SKM-1 treated with dmso at 0.1 percent for 144 hours (cell line): ENCODE measurements around the gene IRS1.
A peak's percentile ranks its signal among the peaks of the same experiment; 100 is the strongest.

ENCODE experiments used
- DNase-seq: peaks from one replicate; lab custom pipeline; 2025; ENCODE audit not compliant: unreplicated experiment; lab: John Stamatoyannopoulos, UW

The IRS1 gene

DNA sequence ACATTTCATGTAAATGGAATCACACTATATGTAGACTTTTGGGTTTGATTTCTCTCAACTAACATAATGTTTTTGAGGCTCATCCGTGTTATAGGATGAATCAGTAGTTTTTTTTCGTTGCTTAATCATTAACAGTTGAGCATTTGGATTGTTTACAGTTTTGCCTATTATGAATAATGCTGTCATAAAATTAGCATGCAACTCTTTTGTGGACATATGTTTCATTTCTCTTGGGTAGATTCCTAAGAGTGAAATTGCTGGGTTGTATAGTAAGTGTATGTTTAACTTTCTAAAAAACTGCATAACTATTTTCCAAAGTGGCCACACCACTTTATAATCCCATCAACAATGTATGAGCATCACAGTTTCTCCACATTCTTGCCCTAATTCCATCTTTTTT lies 28.6 kb upstream of the IRS1 start:
- no peak for DNase-seq

DNA sequence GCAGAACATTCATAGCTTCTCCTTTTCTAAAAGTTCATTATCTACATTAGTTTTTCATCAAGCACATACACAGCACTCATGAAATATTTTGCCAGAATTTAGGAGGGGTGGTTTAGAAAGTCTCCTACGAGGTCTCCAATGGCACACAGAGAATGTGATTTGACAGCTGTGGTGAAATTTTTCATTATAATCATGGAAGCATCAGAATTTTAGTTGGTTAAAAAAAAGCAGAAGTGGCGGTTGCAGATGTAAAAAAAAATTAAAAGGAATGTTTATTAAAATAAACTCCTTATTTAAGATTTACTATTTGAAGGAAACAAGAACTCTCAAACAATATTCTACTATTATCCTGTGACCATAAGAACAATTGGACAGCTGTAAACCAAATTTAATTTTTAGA lies 25.4 kb upstream of the IRS1 start:
- DNase-seq: no peak

DNA sequence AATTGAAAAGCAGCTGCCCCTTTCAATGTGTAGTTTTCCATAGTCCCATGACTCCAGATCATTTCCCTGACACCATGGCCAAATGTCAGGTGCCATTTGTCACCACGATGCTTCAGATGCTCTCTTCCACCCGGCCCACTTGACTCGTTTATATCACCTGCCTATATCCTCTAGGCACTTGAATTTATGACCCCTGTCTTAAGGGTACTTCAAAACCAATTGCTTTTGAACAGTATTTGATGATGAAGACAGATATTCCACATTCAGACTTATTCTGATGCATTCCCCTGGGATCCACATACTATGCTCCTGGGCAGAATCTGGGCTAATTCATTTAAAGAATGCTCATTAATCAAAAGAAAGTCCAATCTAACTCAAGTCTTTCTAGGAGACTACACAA lies 19.3 kb upstream of the IRS1 start:
- DNase-seq: no peak

DNA sequence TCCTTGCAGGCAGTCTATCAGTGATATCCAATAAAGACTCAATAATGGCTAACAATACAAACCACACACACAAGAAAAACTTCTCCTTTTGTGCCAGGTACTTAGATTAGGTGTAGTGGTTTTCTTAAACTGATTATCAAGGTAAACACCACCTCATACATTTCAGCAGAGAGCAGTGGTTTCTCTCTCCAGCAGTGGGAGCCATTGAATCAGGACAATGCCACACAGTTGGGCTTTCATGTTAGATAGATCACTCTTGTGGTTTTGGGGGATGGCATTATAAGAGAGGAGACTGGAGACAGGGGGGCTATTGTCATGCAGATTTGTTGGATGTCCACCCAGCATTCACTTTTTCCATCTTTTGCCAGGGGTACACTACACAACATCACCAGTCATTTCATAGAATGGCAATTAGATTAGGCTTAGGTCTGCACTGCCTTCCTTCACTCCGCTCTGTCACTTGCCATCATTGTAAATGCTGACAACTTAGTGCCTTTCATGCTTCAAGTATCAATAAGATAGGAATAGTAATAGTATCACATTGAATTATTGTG lies 13.6 kb upstream of the IRS1 start:
- no peak for DNase-seq

DNA sequence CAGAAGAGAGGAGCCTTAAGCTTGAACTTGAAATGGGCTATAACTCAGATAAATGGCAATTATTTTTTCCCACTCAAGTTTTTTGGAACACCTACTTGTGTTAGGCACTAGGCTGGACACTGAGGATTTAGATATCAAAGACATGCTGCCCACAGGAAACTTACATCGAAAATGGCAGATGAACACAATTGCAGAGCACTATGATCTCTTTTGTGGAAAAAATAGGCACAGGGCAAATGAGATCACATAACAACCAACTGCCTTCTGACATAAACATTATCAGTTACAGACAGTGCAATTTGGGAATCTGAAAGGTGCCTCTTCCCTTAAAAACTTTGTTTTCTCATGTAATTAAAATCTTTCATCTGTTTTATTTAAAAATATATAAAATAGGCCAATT lies 3.8 kb upstream of the IRS1 start:
- no peak for DNase-seq

DNA sequence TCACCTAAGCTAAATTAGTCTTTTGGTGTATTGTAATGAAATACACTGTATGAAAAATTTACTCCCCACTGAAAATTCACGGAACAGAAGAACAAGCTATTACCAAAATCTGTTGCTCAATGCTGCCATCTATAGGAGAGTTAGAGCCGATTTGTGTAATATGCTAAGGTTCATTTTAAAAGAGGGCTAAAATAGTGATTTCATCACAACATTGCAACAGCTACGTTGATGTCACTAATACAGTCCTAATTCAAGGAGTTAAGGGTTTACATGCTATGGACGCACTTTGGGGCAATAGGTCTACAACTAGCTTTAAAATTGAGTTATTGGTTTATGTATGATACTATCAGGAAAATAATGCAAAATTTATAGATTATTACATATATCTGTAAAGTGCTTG lies 3.0 kb upstream of the IRS1 start:
- DNase-seq: peak; percentile 77

DNA sequence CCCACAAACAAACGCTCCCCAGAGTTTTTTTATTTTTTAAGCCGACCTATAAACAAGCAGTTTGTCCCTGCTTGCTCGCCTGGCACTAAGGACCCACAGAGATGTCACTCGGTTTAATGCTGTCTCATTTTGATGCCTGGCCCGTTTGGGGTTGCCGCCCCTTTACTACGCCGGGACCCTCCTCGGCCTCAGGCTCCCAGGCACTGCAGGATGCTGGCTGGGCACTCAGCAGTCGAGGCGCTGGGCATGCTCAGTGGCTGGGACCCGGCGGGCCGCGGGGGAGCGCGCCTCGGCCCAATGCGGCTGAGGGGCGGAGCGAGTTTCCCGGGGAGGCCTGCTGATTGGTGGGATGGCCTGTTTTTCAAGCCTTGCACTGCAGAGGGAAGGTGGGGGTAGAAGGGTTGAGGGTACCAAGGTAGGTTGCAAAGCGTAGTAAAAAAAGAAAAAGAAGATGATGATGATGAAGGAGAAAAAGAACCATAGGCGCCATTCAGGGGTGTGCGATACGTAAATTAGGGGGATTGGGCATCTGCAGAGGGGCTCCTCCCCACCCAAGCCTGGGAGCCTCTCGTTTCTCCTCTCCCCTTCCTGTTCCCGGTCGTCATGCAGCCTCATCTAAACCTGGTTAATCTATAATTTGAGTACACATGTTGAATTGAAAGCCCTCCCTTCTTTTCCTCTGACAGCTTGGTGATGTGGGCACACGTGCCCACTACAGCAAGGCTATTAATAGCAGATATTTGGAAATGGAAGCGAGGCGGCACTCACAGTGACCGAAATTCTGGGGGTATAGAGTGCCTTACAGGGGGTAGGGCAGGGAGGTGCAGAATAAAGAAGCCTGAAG lies 1.5 kb upstream of the IRS1 start:
- DNase-seq: no peak

DNA sequence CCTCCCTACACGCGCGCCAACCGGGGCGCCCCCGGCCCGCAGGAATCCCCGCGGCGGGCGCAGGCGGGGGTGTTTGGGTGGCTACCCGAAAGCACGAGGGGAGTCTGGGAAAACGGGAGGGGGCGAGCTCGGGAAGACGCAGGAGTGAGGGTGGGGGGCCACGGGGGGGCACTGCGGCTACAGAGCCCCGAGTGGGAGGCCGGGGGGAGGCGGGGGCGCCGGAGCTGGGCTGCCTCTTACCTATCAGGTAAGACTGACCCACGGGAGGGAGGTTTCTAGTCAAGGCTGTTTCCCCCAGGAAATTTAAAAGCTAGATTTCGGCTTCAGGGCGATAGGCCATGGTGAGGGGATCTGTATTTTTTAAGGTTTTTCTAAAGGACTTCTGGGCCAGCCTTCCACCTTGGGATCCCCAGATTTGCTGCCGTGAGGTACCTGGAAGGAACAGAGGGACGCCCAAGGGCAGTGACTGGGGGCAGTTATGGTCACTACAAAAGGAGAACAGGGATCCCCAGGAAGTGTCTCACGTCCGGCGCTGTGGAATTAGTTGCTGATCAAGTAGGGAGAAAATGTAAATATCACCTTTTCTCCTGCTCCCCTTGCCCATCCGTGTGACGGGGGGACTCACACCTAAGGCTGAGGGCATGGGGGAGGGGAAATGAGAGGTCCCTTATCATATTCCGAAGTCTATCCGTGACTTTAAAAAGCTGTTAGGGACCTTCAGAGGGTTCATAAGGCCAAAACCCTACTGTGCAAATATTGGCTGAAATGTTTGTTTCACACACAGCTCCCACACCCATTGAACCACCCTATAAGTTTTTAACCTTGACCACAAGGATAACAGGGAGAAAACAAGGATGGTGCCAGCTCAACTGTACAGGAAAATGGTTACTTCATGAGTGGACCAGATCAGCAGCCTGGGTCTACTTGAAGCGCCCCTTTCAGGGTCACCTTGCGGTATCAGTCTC lies 638 bp upstream of the IRS1 start:
- no peak for DNase-seq

DNA sequence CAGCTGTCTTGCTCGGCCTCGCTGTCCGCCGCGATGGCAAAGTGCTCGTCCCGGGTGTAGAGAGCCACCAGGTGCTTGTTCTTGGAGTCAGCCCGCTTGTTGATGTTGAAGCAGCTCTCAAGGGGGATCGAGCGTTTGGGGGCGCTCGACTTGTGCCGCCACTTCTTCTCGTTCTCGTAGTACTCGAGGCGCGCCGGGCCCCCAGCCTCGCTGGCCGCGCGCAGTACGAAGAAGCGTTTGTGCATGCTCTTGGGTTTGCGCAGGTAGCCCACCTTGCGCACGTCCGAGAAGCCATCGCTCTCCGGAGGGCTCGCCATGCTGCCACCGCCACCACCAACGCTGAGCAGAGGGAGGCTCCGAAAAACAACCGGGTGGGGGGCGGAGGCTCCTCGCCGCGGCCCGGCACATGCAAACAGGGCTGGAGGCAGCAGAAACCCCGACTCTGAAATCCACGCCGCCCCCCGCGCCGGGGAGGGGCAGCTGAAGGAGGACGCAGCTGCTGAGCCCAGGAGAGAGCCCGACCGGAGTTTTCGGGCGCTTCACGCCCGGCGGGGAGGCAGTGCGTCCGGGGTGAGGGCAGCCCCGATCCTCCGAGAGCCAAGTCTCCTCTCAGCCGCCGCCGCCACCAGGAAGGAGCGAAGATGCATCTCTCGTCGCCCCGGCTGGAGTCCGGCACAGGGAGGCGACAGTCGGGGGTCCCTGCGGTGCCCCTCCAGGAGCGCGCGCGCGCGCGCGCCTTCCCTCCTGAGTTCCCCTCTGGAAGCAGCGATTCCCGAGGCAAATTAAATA lies 1.0 kb downstream of the IRS1 start:
- DNase-seq: no peak

DNA sequence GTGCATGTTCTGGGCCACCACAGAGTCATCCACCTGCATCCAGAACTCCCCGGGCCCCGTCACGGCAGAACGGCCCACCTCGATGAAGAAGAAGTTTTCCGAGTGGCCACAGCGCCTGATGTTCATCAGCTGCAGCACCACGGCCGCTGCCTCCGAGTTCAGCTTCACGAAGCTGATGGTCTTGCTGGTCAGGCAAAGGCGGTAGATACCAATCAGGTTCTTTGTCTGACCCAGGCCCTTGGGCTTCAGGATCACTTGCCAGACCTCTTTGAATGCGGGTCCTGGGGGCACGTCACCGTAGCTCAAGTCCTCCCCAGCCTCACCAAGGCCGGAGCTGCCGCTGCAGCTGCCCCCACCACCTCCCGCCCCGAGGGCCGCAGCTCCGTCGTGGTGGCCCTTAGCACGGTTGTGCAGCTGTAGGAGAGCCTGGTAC lies 1.6 kb downstream of the IRS1 start:
- no peak for DNase-seq

DNA sequence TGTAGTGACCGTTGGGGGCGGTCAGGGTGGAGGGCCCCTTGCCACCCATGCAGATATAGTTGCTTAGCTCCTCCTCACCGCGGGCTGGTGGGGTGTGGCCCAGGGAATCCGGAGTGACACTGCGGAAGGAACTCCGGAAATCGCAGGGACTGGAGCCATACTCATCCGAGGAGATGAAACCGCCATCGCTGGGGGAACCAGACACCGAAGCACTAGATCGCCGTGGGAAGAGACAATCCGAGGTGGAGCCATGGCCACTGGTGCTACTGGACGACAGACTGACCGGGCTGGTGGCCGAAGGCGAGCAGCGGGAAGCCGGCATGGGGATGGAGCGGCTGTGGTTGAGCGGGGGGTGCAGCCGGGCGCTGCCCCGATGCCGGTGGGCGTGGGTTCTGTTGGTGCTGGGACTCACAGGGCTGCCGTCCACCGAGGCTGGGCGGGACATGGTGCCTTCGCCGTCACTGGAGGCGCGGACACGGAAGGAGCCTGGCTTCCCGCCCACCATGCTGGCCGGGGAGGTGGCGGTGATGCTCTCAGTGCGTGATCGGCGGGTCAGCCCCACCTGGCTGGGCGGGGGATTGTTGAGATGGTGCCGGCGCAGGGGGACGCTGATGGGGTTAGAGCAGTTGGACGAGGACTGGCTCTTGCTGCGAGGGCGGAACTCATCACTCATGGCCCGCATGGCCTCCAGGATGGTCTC lies 2.2 kb downstream of the IRS1 start:
- no peak for DNase-seq

DNA sequence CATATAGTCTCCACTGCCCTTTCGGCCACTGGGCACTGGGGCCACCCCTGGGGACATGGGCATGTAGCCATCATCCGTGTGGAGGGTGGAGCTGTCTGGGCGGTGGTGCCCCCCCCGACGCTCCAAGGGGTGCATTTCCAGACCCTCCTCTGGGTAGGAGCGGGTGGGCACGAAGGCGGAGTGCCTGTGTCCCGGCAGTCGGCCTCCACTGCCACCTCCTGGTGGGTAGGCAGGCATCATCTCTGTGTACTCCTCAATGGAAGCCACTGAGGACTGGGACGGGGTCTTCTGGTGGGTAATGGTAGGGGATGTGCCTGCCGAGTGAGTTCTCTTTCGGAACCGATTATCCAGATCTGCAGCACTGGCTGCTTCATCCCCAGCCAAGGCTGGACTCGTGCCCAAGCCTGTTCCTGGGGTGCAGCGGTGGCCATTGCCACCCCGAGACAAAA lies 2.8 kb downstream of the IRS1 start:
- DNase-seq: no peak

DNA sequence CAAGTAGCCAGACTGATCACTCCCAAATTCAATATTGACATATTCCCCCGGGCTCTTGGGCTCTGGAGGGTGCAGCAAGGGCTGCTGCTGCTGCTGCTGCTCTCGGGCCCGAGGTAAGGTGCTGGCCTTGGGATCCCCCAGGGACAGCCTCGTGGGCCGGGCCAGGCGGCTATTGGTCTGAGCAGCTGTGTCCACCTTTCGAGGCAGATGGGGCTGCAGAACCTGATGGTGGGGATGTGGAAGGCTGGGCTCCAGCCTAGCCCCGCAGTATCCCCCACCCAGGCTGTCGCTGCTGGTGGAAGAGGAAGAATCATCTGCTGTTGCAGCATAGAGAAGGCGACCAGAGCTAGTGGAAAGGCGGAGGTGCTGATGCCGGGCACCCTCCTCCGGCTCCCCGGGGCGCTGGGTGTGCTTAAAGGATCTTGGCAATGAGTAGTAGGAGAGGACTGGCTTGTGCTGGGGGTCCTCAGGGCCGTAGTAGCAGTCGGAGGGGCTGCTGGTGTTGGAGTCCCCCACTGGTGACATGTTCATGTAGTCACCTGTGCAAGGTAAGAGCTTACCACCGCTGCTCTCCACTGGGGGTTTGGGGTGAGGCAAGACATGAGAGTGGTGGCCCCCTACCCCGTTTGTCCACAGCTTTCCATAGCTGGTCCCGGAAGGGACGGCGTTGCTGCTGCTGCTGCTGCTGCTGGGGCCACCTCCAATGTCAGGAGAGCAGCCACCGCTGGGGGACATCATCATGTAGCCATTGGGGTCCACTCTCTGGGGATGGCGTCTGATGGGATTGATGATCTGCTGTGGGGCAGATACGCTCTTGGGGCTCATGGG lies 3.4 kb downstream of the IRS1 start:
- no peak for DNase-seq

DNA sequence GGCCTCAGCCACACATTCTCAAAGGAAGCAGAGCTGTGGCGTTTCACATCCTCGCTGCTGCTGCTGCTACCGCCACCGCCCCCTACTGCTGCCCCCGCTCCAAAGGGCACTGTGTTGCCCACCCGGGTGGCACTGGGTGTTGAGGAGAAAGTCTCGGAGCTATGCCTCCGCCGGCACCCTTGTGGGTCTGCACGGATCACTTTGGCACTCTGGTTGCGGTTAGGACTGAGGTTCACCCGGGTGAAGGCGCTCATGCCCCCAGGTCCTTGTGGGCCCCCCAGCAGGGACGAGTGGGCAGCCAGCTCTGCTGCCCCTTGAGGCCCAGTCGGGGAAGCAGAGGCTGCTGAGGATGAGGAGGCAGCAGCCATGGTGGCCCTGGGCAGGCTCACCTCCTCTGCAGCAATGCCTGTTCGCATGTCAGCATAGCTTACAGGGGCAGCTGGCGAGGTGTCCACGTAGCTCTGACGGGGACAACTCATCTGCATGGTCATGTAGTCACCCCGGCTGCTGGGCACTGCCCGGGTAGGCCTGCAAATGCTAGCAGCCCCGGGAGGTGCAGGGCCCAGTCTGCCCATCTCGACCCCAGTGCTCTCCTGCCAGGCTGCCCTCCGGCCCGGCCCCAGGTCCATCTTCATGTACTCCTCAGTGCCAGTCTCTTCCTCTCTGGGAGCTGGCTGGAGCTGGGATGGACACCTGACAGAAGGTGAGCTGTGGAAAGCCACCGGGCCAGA lies 4.2 kb downstream of the IRS1 start:
- DNase-seq: no peak

DNA sequence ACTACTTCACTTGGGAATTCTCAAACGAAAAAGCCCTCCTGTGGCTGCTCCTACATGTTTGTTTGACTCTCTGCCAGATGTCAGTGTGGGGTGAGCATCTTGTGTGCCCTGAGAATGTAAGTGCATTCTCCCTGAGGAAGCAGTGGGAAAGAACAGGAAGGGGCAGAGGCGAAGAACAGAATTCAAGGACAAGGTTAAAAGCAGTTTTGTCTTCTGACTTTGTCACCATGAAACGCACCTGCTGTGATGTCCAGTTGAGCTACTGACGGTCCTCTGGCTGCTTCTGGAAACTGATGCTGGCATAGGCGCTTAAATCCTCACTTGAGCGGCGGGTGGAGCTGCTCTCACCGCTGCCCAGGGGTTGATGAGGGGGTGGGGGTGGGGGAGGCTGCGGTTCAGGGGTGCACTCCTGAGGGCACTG lies 4.9 kb downstream of the IRS1 start:
- DNase-seq: no peak

DNA sequence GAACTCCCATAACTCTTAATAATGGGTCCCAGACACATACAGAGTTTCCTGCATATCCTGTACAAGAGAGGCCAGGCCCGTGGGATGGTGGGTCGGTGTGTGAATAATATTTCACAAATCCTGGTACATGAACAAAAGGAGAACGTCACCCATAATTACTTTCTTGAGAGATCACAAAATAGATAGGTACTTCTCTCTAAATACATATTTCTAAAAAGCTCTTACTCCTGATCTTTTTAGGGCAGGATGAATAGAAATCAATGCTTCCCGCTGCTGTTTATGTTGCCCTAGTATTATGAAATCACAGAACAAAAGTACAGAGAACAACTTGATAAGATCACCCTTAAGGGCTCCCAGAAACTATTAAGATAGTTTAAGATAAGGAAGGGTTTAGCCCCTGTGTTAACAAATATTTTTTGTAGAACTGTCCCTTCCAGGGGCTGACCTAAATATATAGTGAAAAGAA lies 5.4 kb downstream of the IRS1 start:
- DNase-seq: no peak

DNA sequence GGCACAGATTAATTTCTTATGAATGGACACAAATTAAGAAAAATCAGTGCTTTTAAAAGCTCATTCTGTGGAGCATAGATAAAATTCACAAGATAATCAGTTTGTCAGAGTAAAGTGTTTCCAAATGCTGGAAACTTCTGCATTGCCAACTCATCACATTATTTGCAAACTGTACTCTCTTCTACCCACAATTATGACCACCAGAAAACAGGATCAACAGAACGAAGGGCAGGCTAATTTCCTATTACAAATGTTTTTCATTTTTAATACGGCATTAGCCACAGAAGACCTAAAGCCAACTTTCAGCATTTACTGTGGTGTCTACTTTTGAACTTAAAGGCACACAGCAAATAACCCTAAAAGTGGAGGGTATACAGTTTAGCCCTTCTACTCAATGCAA lies 6.0 kb downstream of the IRS1 start:
- no peak for DNase-seq

DNA sequence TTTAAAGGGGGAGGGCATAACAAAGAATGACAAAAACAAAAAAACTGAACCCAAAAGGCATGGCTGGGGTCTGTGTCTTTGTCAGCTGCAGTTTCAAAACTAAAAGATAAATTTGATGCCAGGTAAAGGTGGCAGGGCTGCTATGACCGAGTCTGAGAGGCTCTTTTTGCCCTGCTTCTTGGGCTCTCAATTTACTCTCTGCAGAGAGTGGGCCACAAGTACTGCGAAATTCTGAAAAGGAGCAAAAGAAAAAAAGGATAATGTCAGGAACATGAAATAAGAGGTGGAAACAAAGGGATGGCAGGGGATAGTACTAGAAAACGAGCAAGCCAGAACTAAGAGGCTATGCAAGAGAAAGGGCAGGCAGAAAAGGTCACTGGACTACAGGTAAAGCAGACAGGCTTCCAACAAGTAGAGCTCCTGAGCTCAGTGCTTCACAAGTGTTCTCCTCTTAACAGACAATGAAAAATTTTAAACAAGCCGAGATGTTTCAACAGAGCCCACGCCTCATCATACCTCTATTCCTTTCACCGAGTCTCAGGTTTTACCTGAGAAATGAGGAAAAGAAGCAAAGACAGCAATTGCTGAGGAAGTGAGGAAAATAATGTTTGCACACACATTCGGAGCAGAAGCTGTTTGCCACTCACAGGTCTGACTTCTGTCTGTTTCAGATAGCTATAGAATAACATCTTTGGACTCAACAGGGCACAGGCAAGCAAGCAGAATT lies 7.3 kb downstream of the IRS1 start:
- DNase-seq: no peak
